Fibroblast of villous mesenchyme (primary cell): ENCODE measurements around the gene CD33. TPM values are rescaled to one million over a fixed set of nuclear protein-coding genes. Genes with fewer than 3 reads are reported as not detected.

Source experiments
- DNase-seq: peaks from one replicate; pipeline ENCODE4 v3.0.0-alpha.2; 2010; ENCODE audit warnings: low read depth
- H3K4me3 ChIP-seq: 2 replicates; pipeline ENCODE4 v1.5.1; 2011; ENCODE audit warnings: low read depth, mild to moderate bottlenecking, low read length
- total RNA-seq: library from RNA; depleted of rRNA; stranded (reverse); fragments of >200 nt; gene quantifications from 2 replicates; pipeline ENCODE4 v1.2.3, GENCODE V29; 2012
- TF ChIP-seq, protein P1 (sequence below): IDR thresholded peaks from 2 replicates; pipeline ENCODE4 v1.5.1; 2012; ENCODE audit warnings: low read depth, mild to moderate bottlenecking, low read length; ENCODE audit not compliant: insufficient read depth

CD33 gene
- total RNA-seq, 1 donor: not detected

DNA sequence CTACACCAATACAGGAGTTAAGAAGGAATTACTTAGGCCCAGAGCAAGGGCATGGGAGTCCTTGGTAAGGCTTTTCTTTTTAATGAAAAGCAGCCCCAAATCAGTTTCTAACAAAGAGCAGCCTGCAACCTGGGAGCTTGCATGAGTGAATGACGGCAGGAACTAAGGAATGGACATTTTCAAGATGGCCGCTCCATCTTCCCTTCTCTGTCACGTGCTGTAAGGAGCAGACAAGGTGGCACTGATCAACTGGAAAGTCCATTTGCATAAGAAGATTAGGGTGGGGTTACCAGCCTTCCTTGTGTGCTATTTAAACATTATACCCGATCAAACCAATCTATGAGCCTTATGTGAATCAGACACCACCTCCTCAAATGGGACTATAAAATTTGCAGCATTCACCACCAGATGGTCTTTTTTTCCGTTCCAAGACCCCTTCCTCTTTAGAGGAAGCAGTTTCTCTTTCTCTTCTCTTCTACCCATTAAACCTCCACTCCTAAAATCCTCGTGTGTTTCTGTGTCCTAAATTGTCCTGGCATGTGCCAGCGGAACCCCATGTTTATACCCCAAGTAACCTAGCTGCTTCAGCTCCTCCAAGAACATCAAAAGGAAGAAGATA is 23.2 kb downstream of the CD33 start:
- no peak overlapping the region for H3K4me3 ChIP-seq
- DNase-seq: no peak
- TF ChIP-seq, protein P1, sequence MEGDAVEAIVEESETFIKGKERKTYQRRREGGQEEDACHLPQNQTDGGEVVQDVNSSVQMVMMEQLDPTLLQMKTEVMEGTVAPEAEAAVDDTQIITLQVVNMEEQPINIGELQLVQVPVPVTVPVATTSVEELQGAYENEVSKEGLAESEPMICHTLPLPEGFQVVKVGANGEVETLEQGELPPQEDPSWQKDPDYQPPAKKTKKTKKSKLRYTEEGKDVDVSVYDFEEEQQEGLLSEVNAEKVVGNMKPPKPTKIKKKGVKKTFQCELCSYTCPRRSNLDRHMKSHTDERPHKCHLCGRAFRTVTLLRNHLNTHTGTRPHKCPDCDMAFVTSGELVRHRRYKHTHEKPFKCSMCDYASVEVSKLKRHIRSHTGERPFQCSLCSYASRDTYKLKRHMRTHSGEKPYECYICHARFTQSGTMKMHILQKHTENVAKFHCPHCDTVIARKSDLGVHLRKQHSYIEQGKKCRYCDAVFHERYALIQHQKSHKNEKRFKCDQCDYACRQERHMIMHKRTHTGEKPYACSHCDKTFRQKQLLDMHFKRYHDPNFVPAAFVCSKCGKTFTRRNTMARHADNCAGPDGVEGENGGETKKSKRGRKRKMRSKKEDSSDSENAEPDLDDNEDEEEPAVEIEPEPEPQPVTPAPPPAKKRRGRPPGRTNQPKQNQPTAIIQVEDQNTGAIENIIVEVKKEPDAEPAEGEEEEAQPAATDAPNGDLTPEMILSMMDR: no peak

DNA sequence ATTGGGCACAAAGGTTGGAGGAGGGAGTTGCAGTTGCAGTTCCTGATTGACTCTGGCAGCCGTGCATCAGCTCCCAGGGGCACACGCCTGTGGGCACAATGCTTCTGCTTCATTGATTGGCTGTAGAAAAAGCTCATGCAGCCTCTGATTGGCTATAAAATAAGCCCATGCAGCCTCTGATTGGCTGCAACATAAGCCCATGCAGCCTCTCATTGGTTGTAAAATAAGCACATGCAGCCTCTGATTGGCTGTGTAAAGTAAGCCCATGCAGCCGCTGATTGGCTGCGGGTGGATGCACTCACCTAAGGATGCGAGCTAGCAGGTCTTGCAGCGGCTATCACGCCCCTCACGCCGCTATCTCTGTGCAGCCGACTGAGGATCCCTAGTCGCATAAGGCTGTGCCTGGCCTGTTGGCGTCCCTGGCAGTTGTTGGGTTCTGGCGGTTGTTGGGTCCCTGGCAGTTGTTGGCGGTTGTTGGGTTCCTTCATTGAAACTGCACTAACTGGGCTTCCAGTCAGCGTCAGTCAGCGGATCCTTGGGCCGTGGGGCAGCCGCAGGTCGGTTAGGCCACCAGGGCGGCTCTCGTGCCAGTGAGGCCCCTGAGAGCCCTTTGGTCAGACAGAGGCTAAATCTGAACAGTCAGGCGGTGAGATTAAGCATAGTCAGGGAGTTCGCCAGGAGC is 26.0 kb downstream of the CD33 start, which contains the start of gene SIGLECL1:
TSS of gene SIGLECL1 (plus strand) at position 295 of the 682 bp plus-strand sequence. CDS start 12,993 bp downstream, outside the sequence.
- no peak for DNase-seq
- no peak within 1 kb of the TSS for H3K4me3 ChIP-seq
- TF ChIP-seq, protein P1: no peak

DNA sequence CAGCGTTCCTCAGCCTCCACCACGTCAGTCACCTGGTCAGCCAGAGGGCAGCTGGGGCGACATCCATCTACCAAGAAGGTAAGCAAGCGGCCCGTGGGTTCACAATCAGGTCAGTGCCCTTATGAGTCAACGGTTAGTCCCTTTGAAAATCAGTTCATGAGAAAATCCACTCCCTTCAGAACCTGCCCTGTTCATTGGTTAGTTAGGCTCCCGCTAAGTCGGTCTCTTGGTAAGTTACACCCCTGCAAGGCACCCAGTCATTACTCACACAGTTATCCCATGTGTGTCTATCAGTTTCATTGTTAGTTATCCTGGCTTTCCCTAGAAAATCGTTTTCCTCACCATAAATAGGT is 26.6 kb downstream of the CD33 start:
- TF ChIP-seq, protein P1: no peak
- DNase-seq: no peak
- no peak overlapping the region for H3K4me3 ChIP-seq

DNA sequence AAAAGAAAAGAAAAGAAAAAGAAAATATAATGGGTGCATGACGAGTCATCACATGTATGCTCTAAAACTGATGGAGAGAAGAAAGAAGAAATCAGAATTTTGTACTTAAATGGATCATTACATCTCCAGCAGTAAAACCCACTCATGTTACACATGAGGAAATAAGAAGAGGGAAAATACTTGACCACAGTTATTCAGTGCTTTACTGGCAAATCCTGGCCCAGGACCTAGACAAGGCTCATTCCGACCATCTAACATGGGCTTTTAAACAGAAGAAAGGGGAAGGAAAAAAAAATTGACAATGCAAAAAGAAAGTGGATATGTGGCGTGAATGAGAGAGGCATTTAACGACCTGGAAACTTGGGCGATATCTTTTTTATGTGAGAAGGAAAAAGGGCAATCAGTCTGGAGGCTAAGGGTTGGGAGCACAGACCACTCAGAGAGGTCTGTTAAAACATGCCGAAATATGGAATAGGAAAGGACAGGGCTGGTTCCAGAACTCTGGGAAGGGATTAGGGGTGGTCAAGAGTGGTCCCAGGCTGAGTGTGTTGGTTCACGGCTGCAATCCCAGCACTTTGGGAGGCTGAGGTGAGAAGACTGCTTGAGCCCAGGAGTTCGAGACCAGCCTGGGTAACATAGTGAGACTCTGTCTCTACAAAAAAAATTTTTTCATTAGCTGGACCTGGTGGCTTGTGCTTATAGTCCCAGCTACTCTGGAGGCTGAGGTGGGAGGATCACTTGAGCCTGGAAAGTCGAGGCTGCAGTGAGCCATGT is 27.6 kb downstream of the CD33 start:
- no peak for DNase-seq
- no peak overlapping the region for H3K4me3 ChIP-seq
- TF ChIP-seq, protein P1: no peak

DNA sequence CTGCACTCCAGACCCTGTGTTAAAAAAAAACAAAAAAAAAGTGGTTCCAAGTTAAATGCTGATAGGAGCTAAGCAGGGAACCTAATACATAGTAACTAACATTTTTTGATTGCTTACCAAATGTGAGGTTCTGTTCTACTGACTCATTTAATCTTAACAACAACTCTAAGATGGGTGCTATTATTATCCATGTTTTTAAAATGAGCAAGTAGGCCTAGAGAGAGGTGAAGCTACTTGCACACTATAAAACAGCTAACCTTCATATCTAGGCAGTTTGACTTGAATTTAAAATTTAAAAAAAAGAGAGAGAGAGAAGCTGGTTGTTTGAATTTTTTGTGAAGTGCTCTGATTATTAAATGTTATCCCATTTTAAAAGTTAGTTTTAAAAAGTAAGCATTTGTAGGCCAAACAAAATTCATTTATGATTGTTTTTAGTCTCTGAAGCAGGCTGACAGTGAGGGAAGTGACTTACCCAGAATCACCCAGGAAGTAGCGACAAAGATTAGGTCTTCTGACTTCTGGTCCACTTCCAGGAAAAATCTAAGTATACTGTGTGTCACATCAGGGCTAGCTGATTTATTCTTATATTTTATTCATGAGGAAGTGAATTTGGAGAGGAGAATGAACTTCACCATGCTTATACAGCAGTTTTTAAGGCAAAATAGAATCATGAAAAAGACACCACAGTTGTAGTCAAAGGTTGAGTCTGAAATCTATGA is 28.4 kb downstream of the CD33 start:
- no peak for DNase-seq
- TF ChIP-seq, protein P1: no peak
- no peak overlapping the region for H3K4me3 ChIP-seq

DNA sequence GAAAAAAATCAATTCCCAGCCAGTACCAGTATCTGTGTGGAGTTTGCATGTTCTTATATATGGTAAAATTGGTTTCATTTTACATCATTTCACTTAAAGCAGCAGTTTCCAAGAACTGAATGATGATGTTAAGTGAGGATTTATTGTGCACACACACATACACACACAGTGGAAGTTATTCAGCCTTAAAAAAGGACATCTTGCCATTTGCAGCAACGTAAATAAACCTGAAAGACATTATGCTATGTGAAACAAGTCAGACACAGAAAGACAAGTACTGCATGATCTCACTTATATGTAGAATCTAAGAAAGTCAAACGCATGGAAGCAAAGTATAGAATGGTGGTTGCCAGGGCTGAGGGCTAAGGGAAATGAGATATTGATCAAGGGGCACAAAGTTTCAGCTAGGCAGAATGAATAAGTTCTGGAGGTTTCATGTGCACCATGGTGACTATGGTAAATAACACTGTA is 31.3 kb downstream of the CD33 start:
- TF ChIP-seq, protein P1: no peak

More for the DNA sequence above, 31.3 kb downstream of the CD33 start:
- no peak for DNase-seq
- H3K4me3 ChIP-seq: no peak overlapping the region
